Body of pancreas (tissue), 4 donors: ENCODE results near the gene SORT1.

Experiments used
- CTCF ChIP-seq, 7 experiments: fragments of 450-650 bp in 4 of 7; fragments of 200-600 bp in 3 of 7; sonication (generic) in 3 of 7; IDR thresholded peaks; one replicate each; pipeline ENCODE4 v1.5.1; 2016 to 2019; ENCODE audit warnings: antibody characterized with exemption in 7 of 7
- POLR2A ChIP-seq, 3 donors: fragments of 450-650 bp; IDR thresholded peaks; one replicate each; pipeline ENCODE4 v1.6.1; 2016; ENCODE audit warnings: antibody characterized with exemption in 3 of 3, mild to moderate bottlenecking in 2 of 3

GRCh38 chr1:109293026-109293425 lies 104.7 kb downstream of the SORT1 start:
- TF ChIP-seq POLR2A (IDR thresholded peaks at IDR 0.05) (no peak), CTCF (IDR thresholded peaks at IDR 0.05) (no peak)
